Measurements from ENCODE around the gene FRA10AC1.
A peak's percentile ranks its signal among the peaks of the same experiment; 100 is the strongest.
"Not testable (repeated sequence)": the region's sequence is repeated elsewhere in the genome, so short reads cannot be mapped to it uniquely, and the experiment has no call there.

FRA10AC1 gene

GRCh38 chr10:93701866-93702209 lies 554 bp downstream of the FRA10AC1 start:
- peak; percentile 2 for DNase-seq

GRCh38 chr10:93697207-93697606 lies 5.2 kb downstream of the FRA10AC1 start:
- no peak for DNase-seq

GRCh38 chr10:93696582-93696981 lies 5.8 kb downstream of the FRA10AC1 start:
- not testable (repeated sequence) for DNase-seq

- no peak for DNase-seq
These were observed 6.7 kb downstream of the FRA10AC1 start for GRCh38 chr10:93695740-93696139.

- DNase-seq = no peak
These were observed 14.7 kb downstream of the FRA10AC1 start for GRCh38 chr10:93687737-93688136.

- DNase-seq = no peak
These were observed 21.9 kb downstream of the FRA10AC1 start for GRCh38 chr10:93680412-93681047.

- DNase-seq = no peak
These were observed 23.4 kb downstream of the FRA10AC1 start for GRCh38 chr10:93678805-93679587.

- DNase-seq = no peak
These were observed 24.0 kb downstream of the FRA10AC1 start for GRCh38 chr10:93678386-93678785.

- no peak for DNase-seq
These were observed 28.6 kb downstream of the FRA10AC1 start for GRCh38 chr10:93673791-93674190.

GRCh38 chr10:93672890-93673289 lies 29.5 kb downstream of the FRA10AC1 start:
- DNase-seq = no peak

GRCh38 chr10:93672022-93672678 lies 30.2 kb downstream of the FRA10AC1 start:
- no peak for DNase-seq

- DNase-seq = no peak
These were observed 31.4 kb downstream of the FRA10AC1 start for GRCh38 chr10:93671042-93671441.

- no peak for DNase-seq
These were observed 32.0 kb downstream of the FRA10AC1 start for GRCh38 chr10:93670372-93670771.

GRCh38 chr10:93667795-93668194 lies 34.6 kb downstream of the FRA10AC1 start:
- no peak for DNase-seq

GRCh38 chr10:93666030-93666429 lies 36.4 kb downstream of the FRA10AC1 start:
- DNase-seq = no peak

- DNase-seq = no peak
These were observed 44.6 kb downstream of the FRA10AC1 start for GRCh38 chr10:93657757-93658156.

GRCh38 chr10:93656155-93656554 lies 46.2 kb downstream of the FRA10AC1 start:
- no peak for DNase-seq

GRCh38 chr10:93654201-93654600 lies 48.2 kb downstream of the FRA10AC1 start:
- no peak for DNase-seq

- no peak for DNase-seq
These were observed 49.5 kb downstream of the FRA10AC1 start for GRCh38 chr10:93652857-93653256.

- DNase-seq = no peak
These were observed 62.6 kb downstream of the FRA10AC1 start for GRCh38 chr10:93639791-93640190.

GRCh38 chr10:93630625-93631557 lies 71.5 kb downstream of the FRA10AC1 start:
- DNase-seq = no peak

- no peak for DNase-seq
These were observed 72.6 kb downstream of the FRA10AC1 start for GRCh38 chr10:93629647-93630305.
